Calu3 (cell line): ENCODE data around the gene FAM107A. TPM values are rescaled to one million over a fixed set of nuclear protein-coding genes. Genes with fewer than 3 reads are reported as not detected.

ENCODE experiments used
- BruUV-seq: library from RNA; stranded (reverse); fragments of 400-500 nt; replicated peaks from 2 replicates; lab custom pipeline; 2021; lab: Mats Ljungman, UMichigan
- CTCF ChIA-PET: fragments of 300-600 bp; sonication (Branson Sonifier 250); formaldehyde crosslinking; loops from one replicate; lab custom pipeline; 2022; ENCODE audit warnings: antibody characterized with exemption; lab: Charles Lee
- DNase-seq: peaks from one replicate; pipeline ENCODE4 v3.0.0; 2022
- H3K27ac Mint-ChIP-seq: one replicate; pipeline ENCODE4 v1.8.0; 2022; ENCODE audit warnings: mixed read lengths; ENCODE audit not compliant: unreplicated experiment
- H3K27me3 Mint-ChIP-seq: one replicate; pipeline ENCODE4 v1.8.0; 2022; ENCODE audit warnings: mixed read lengths; ENCODE audit not compliant: unreplicated experiment
- H3K36me3 Mint-ChIP-seq: one replicate; pipeline ENCODE4 v1.8.0; 2022; ENCODE audit warnings: mild to moderate bottlenecking, moderate library complexity, mixed read lengths; ENCODE audit not compliant: insufficient read depth, unreplicated experiment
- H3K4me1 Mint-ChIP-seq: one replicate; pipeline ENCODE4 v1.8.0; 2022; ENCODE audit warnings: mild to moderate bottlenecking, low read depth, mixed read lengths; ENCODE audit not compliant: unreplicated experiment
- H3K4me3 Mint-ChIP-seq: one replicate; pipeline ENCODE4 v1.8.0; 2022; ENCODE audit warnings: mild to moderate bottlenecking, low read depth, moderate library complexity, mixed read lengths; ENCODE audit not compliant: unreplicated experiment
- H3K9me3 Mint-ChIP-seq: one replicate; pipeline ENCODE4 v1.8.0; 2022; ENCODE audit warnings: low read depth, mixed read lengths; ENCODE audit not compliant: unreplicated experiment
- CTCF ChIP-seq: fragments of 200-600 bp; IDR thresholded peaks from one replicate; pipeline ENCODE4 v1.8.0; 2022; ENCODE audit warnings: antibody characterized with exemption; ENCODE audit not compliant: unreplicated experiment
- intact Hi-C: fragments of 100-400 bp; cut with micrococcal nuclease; formaldehyde crosslinking; loops from one replicate; pipeline ENCODE4 v1.10.0; 2022; ENCODE audit not compliant: unreplicated experiment
- total RNA-seq: library from RNA; stranded (reverse); gene quantifications from 2 replicates; pipeline ENCODE4 v1.2.3, GENCODE V29; 2022

FAM107A gene
- total RNA-seq, 1 experiment from 2014 or later, result not detected

DNA sequence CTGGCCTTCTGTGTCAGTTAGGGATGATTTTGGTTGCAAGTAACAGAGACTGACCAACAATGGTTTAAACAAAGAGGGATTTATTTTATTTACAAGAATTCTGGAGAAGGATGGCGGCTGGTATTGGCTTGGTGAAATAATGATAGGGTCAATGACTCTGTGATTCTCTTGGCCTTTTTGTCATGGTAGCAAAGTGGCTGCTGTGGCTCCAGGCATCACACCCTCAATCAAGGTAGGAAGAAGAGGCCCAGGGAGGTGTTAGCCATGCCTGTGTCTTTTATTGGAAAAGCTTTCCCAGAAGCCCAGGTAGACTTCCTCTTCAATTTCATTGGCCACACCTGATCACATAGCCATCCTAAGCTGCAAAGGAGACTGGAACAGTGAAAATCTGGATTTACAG is 13.1 kb downstream of the FAM107A start:
- no peak overlapping the region for H3K27ac Mint-ChIP-seq
- BruUV-seq, result no TSS peak
- H3K9me3 Mint-ChIP-seq, result peaks cover 3% of the 10 kb centered on the region
- H3K4me3 Mint-ChIP-seq, result no peak overlapping the region
- peaks cover 40% of the 10 kb centered on the region for H3K4me1 Mint-ChIP-seq
- intact Hi-C loops, result loop anchor here (10.0 kb wide), 1 partner anchor 491 kb away; the partner anchor contains the start of gene CFAP20DC
- H3K36me3 Mint-ChIP-seq, result no peaks in the 10 kb centered on the region
- no peaks in the 10 kb centered on the region for H3K27me3 Mint-ChIP-seq
- TF ChIP-seq CTCF, result no peak
- no peak for DNase-seq
- CTCF ChIA-PET, result no interaction called here

DNA sequence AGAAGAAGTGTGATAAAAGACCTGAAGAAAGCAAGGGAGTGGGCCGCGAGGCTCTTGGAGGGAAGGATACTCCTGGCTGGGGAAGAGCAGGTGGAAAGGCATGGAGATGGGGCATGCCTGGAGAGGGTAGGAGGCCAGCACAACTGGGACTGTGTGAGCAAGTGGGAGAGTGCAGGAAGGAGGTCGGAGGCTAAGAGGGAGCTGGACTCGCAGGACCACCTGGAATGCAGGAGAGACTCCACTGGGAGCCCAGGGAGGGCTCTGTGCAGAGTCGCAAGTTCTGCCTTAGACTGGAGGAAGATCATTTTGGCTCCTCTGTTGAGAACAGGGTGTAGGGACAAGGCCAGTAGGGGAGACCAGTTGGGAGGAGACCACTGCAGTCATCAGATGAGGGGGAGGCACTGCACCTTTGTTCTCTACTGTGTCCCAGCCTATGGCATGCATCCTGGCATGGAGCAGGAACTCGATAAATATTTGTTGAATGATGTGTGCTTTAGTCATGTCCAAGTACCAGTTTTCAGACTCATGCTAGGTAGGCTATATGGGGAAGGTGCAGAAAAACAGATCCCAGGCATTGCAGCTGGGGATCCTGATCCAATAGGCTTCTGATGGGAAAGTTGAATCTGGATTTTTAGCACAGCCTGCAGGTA is 13.7 kb downstream of the FAM107A start:
- intact Hi-C loops, result loop anchor here (10.0 kb wide), 1 partner anchor 491 kb away; the partner anchor contains the start of gene CFAP20DC
- no peak overlapping the region for H3K4me3 Mint-ChIP-seq
- H3K36me3 Mint-ChIP-seq, result no peaks in the 10 kb centered on the region
- no TSS peak for BruUV-seq
- DNase-seq, result peak; percentile 13
- H3K4me1 Mint-ChIP-seq, result peaks cover 34% of the 10 kb centered on the region
- peak overlapping the region; percentile 5 for H3K27ac Mint-ChIP-seq
- H3K27me3 Mint-ChIP-seq, result no peaks in the 10 kb centered on the region
- CTCF ChIA-PET, result no interaction called here
- H3K9me3 Mint-ChIP-seq, result peaks cover 3% of the 10 kb centered on the region
- no peak for TF ChIP-seq CTCF

GRCh38 chr3:58562498-58562897 is 14.7 kb downstream of the FAM107A start:
- H3K27ac Mint-ChIP-seq, result no peak overlapping the region
- BruUV-seq, result no TSS peak
- intact Hi-C loops, result loop anchor here (10.0 kb wide), 1 partner anchor 492 kb away; the partner anchor contains the start of gene CFAP20DC
- TF ChIP-seq CTCF, result no peak
- H3K27me3 Mint-ChIP-seq, result no peaks in the 10 kb centered on the region
- peaks cover 34% of the 10 kb centered on the region for H3K4me1 Mint-ChIP-seq
- no peak overlapping the region for H3K4me3 Mint-ChIP-seq
- no peaks in the 10 kb centered on the region for H3K36me3 Mint-ChIP-seq
- CTCF ChIA-PET, result no interaction called here
- peaks cover 3% of the 10 kb centered on the region for H3K9me3 Mint-ChIP-seq
- no peak for DNase-seq

- peak; percentile 65 for DNase-seq
- no peak overlapping the region for H3K4me3 Mint-ChIP-seq
- peaks cover 3% of the 10 kb centered on the region for H3K9me3 Mint-ChIP-seq
- H3K36me3 Mint-ChIP-seq, result no peaks in the 10 kb centered on the region
- intact Hi-C loops, result loop anchor here (2.0 to 10.0 kb wide), 2 partner anchors 70 to 494 kb away; partner anchors contain the start of gene CFAP20DC
- peaks cover 34% of the 10 kb centered on the region for H3K4me1 Mint-ChIP-seq
- TF ChIP-seq CTCF, result peak; percentile 34
- no peak overlapping the region for H3K27ac Mint-ChIP-seq
- BruUV-seq, result no TSS peak
- H3K27me3 Mint-ChIP-seq, result peaks cover 3% of the 10 kb centered on the region
- CTCF ChIA-PET, result interaction anchor here (0.6 to 2.3 kb wide), 8 partner anchors 8 to 456 kb away, joined by 3 to 10 read pairs (median 6); no protein-coding TSS in a partner anchor
Observed at GRCh38 chr3:58560771-58561311, 16.4 kb downstream of the FAM107A start.
